SW 1271 (cell line): ENCODE measurements around the gene ADK.
A peak's percentile ranks its signal among the peaks of the same experiment; 100 is the strongest.

Source experiments
- DNase-seq, 2 experiments: peaks; one replicate each; lab custom pipeline; 2025; lab: John Stamatoyannopoulos, UW

Gene ADK

GRCh38 chr10:74361678-74362077 lies 210.7 kb downstream of the ADK start:
- DNase-seq, result no peak

- DNase-seq, result no peak
Measured at GRCh38 chr10:74363727-74364126, 212.7 kb downstream of the ADK start.

- no peak for DNase-seq
Measured at GRCh38 chr10:74365109-74365508, 214.1 kb downstream of the ADK start.

- no peak for DNase-seq
Measured at GRCh38 chr10:74371696-74372095, 220.7 kb downstream of the ADK start.

GRCh38 chr10:74373059-74373458 lies 222.0 kb downstream of the ADK start:
- no peak for DNase-seq

GRCh38 chr10:74377476-74377875 lies 226.5 kb downstream of the ADK start:
- DNase-seq, result no peak

- DNase-seq, result no peak
Measured at GRCh38 chr10:74379474-74379873, 228.5 kb downstream of the ADK start.

GRCh38 chr10:74380795-74381194 lies 229.8 kb downstream of the ADK start:
- DNase-seq, result no peak

GRCh38 chr10:74381291-74381853 lies 230.4 kb downstream of the ADK start:
- DNase-seq, result no peak

GRCh38 chr10:74382663-74383062 lies 231.6 kb downstream of the ADK start:
- DNase-seq, result no peak

- no peak for DNase-seq
Measured at GRCh38 chr10:74383642-74384041, 232.6 kb downstream of the ADK start.

- no peak for DNase-seq
Measured at GRCh38 chr10:74384615-74385183, 233.7 kb downstream of the ADK start.

GRCh38 chr10:74388801-74389200 lies 237.8 kb downstream of the ADK start:
- DNase-seq, result no peak

GRCh38 chr10:74391786-74392185 lies 240.8 kb downstream of the ADK start:
- DNase-seq, result no peak

- no peak for DNase-seq
Measured at GRCh38 chr10:74394416-74394969, 243.5 kb downstream of the ADK start.

GRCh38 chr10:74400186-74400585 lies 249.2 kb downstream of the ADK start:
- DNase-seq, result no peak

- no peak for DNase-seq
Measured at GRCh38 chr10:74406006-74406405, 255.0 kb downstream of the ADK start.

GRCh38 chr10:74415146-74415839 lies 264.3 kb downstream of the ADK start:
- DNase-seq, result no peak

GRCh38 chr10:74417397-74417796 lies 266.4 kb downstream of the ADK start:
- DNase-seq, result no peak

GRCh38 chr10:74418285-74418872 lies 267.4 kb downstream of the ADK start:
- peak in 1 of 2 experiments; percentile 3 for DNase-seq

GRCh38 chr10:74419491-74419951 lies 268.5 kb downstream of the ADK start:
- no peak for DNase-seq

- peak in 1 of 2 experiments; percentile 29 for DNase-seq
Measured at GRCh38 chr10:74419958-74420375, 268.9 kb downstream of the ADK start.

GRCh38 chr10:74424565-74424964 lies 273.5 kb downstream of the ADK start:
- no peak for DNase-seq
